Activated naive CD4-positive, alpha-beta T cell (primary cell): ENCODE results near the gene ARMC2.
"Not testable (repeated sequence)": the region's sequence is repeated elsewhere in the genome, so short reads cannot be mapped to it uniquely, and the experiment has no call there.

Source experiments
- DNase-seq, 4 experiments: peaks; one replicate each; lab custom pipeline; 2025; lab: John Stamatoyannopoulos, UW

The ARMC2 gene

GRCh38 chr6:108870357-108870756 lies 22.1 kb downstream of the ARMC2 start:
- DNase-seq: no peak

- DNase-seq: no peak
Observed at GRCh38 chr6:108872141-108872557, 23.9 kb downstream of the ARMC2 start.

GRCh38 chr6:108872575-108872974 lies 24.4 kb downstream of the ARMC2 start:
- no peak for DNase-seq

- DNase-seq: no peak
Observed at GRCh38 chr6:108873251-108873650, 25.0 kb downstream of the ARMC2 start.

- DNase-seq: no peak
Observed at GRCh38 chr6:108873971-108874370, 25.7 kb downstream of the ARMC2 start.

GRCh38 chr6:108874470-108875160 lies 26.4 kb downstream of the ARMC2 start:
- DNase-seq: no peak

- no peak for DNase-seq
Observed at GRCh38 chr6:108875161-108875555, 26.9 kb downstream of the ARMC2 start.

GRCh38 chr6:108877046-108877751 lies 29.0 kb downstream of the ARMC2 start:
- no peak for DNase-seq

GRCh38 chr6:108878942-108879341 lies 30.7 kb downstream of the ARMC2 start:
- DNase-seq: no peak

- no peak for DNase-seq
Observed at GRCh38 chr6:108883172-108883571, 35.0 kb downstream of the ARMC2 start.

GRCh38 chr6:108884211-108885059 lies 36.2 kb downstream of the ARMC2 start:
- DNase-seq: no peak

- no peak for DNase-seq
Observed at GRCh38 chr6:108888052-108888451, 39.8 kb downstream of the ARMC2 start.

- no peak for DNase-seq
Observed at GRCh38 chr6:108888745-108889144, 40.5 kb downstream of the ARMC2 start.

GRCh38 chr6:108890898-108891297 lies 42.7 kb downstream of the ARMC2 start:
- DNase-seq: not testable (repeated sequence)

GRCh38 chr6:108895571-108895970 lies 47.3 kb downstream of the ARMC2 start:
- no peak for DNase-seq

GRCh38 chr6:108896111-108896661 lies 48.0 kb downstream of the ARMC2 start:
- no peak for DNase-seq

- DNase-seq: no peak
Observed at GRCh38 chr6:108897371-108897770, 49.1 kb downstream of the ARMC2 start.

GRCh38 chr6:108902382-108902792 lies 54.2 kb downstream of the ARMC2 start:
- no peak for DNase-seq

- no peak for DNase-seq
Observed at GRCh38 chr6:108903796-108904195, 55.6 kb downstream of the ARMC2 start.

- no peak for DNase-seq
Observed at GRCh38 chr6:108904741-108905140, 56.5 kb downstream of the ARMC2 start.

GRCh38 chr6:108914235-108915022 lies 66.2 kb downstream of the ARMC2 start:
- DNase-seq: no peak

GRCh38 chr6:108915258-108915657 lies 67.0 kb downstream of the ARMC2 start:
- no peak for DNase-seq
